Activated CD8-positive, alpha-beta memory T cell treated with anti-CD3 and anti-CD28 coated beads, Interleukin-2, amount 10 ng/mL, durations not matched to agents 7 days and 5 days (primary cell): ENCODE measurements around the gene KIF13A. TPM values are rescaled to one million over a fixed set of nuclear protein-coding genes. Genes with fewer than 3 reads are reported as not detected.
"Not testable (repeated sequence)": the region's sequence is repeated elsewhere in the genome, so short reads cannot be mapped to it uniquely, and the experiment has no call there.

ENCODE experiments used
- ATAC-seq: fragments of 150-1000 bp; cut with Tn5 transposase; one replicate; pipeline ENCODE4 v1.10.0; 2021; ENCODE audit warnings: moderate library complexity
- CTCF ChIA-PET: fragments of 350-600 bp; sonication (Branson Sonifier 250); formaldehyde crosslinking; loops from one replicate; lab custom pipeline; 2021; ENCODE audit warnings: antibody characterized with exemption; lab: Charles Lee
- DNase-seq: peaks from one replicate; pipeline ENCODE4 v3.0.0-alpha.2; 2020
- H3K27ac Mint-ChIP-seq: one replicate; pipeline ENCODE4 v1.8.0; 2021; ENCODE audit warnings: mild to moderate bottlenecking, mixed read lengths
- H3K27me3 Mint-ChIP-seq: one replicate; pipeline ENCODE4 v1.8.0; 2021; ENCODE audit warnings: mixed read lengths
- H3K36me3 Mint-ChIP-seq: one replicate; pipeline ENCODE4 v1.8.0; 2021; ENCODE audit warnings: mild to moderate bottlenecking, mixed read lengths
- H3K4me1 Mint-ChIP-seq: one replicate; pipeline ENCODE4 v1.8.0; 2021; ENCODE audit warnings: mixed read lengths
- H3K4me3 Mint-ChIP-seq: one replicate; pipeline ENCODE4 v1.8.0; 2021; ENCODE audit warnings: mild to moderate bottlenecking, moderate library complexity, mixed read lengths
- H3K9me3 Mint-ChIP-seq: one replicate; pipeline ENCODE4 v1.8.0; 2022; ENCODE audit warnings: low read depth, mixed read lengths
- total RNA-seq, 2 experiments: library from RNA; stranded (reverse); gene quantifications; one replicate each; pipeline ENCODE4 v1.2.3, GENCODE V29; 2021

KIF13A gene
- total RNA-seq, 2 experiments from 2014 or later, result 0.05 TPM; not detected in 1

GRCh38 chr6:18019539-18020534 is 32.4 kb upstream of the KIF13A start:
- CTCF ChIA-PET, result no interaction called here
- Mint-ChIP-seq H3K9me3 (no peaks in the 10 kb centered on the region), H3K4me1 (no peaks in the 10 kb centered on the region), H3K4me3 (no peak overlapping the region), H3K36me3 (no peaks in the 10 kb centered on the region), H3K27me3 (peaks cover 17% of the 10 kb centered on the region), H3K27ac (no peak overlapping the region)
- DNase-seq (no peak), ATAC-seq (no peak)

- CTCF ChIA-PET, H3K4me3 Mint-ChIP-seq, H3K36me3 Mint-ChIP-seq, DNase-seq, H3K4me1 Mint-ChIP-seq, ATAC-seq, H3K27ac Mint-ChIP-seq, H3K9me3 Mint-ChIP-seq: not testable (repeated sequence)
- H3K27me3 Mint-ChIP-seq, result peaks cover 17% of the 10 kb centered on the region
These were observed 31.7 kb upstream of the KIF13A start for GRCh38 chr6:18019133-18019532.

GRCh38 chr6:18016698-18017097 is 29.3 kb upstream of the KIF13A start:
- CTCF ChIA-PET, result no interaction called here
- H3K4me1 Mint-ChIP-seq, result no peaks in the 10 kb centered on the region
- ATAC-seq (no peak), DNase-seq (no peak)
- H3K27ac Mint-ChIP-seq, result no peak overlapping the region
- peaks cover 17% of the 10 kb centered on the region for H3K27me3 Mint-ChIP-seq
- H3K4me3 Mint-ChIP-seq, result no peak overlapping the region
- no peaks in the 10 kb centered on the region for H3K9me3 Mint-ChIP-seq
- H3K36me3 Mint-ChIP-seq, result no peaks in the 10 kb centered on the region

- ATAC-seq, result no peak
- Mint-ChIP-seq H3K27ac (no peak overlapping the region), H3K27me3 (peaks cover 17% of the 10 kb centered on the region), H3K9me3 (no peaks in the 10 kb centered on the region), H3K36me3 (no peaks in the 10 kb centered on the region), H3K4me3 (no peak overlapping the region), H3K4me1 (no peaks in the 10 kb centered on the region)
- no peak for DNase-seq
- CTCF ChIA-PET, result no interaction called here
These were observed 28.7 kb upstream of the KIF13A start for GRCh38 chr6:18016133-18016532.

GRCh38 chr6:18011287-18011686 is 23.9 kb upstream of the KIF13A start:
- no peaks in the 10 kb centered on the region for H3K9me3 Mint-ChIP-seq
- CTCF ChIA-PET, result no interaction called here

GRCh38 chr6:18010540-18010939 is 23.1 kb upstream of the KIF13A start:
- CTCF ChIA-PET, H3K4me1 Mint-ChIP-seq, H3K9me3 Mint-ChIP-seq, H3K27ac Mint-ChIP-seq, ATAC-seq, H3K27me3 Mint-ChIP-seq, H3K36me3 Mint-ChIP-seq, H3K4me3 Mint-ChIP-seq, DNase-seq: not testable (repeated sequence)

More at GRCh38 chr6:18011287-18011686, 23.9 kb upstream of the KIF13A start:
- no peak for DNase-seq
- Mint-ChIP-seq H3K27ac (no peak overlapping the region), H3K36me3 (no peaks in the 10 kb centered on the region), H3K4me3 (no peak overlapping the region), H3K4me1 (no peaks in the 10 kb centered on the region), H3K27me3 (peaks cover 15% of the 10 kb centered on the region)
- no peak for ATAC-seq

- DNase-seq (no peak), ATAC-seq (no peak)
- no peak overlapping the region for H3K27ac Mint-ChIP-seq
- no peaks in the 10 kb centered on the region for H3K36me3 Mint-ChIP-seq
- H3K27me3 Mint-ChIP-seq, result peaks cover 18% of the 10 kb centered on the region
- no peaks in the 10 kb centered on the region for H3K9me3 Mint-ChIP-seq
- H3K4me3 Mint-ChIP-seq, result no peak overlapping the region
- CTCF ChIA-PET, result no interaction called here
- H3K4me1 Mint-ChIP-seq, result no peaks in the 10 kb centered on the region
These were observed 17.0 kb upstream of the KIF13A start for GRCh38 chr6:18004256-18004985.

GRCh38 chr6:17999425-17999824 is 12.0 kb upstream of the KIF13A start:
- H3K27me3 Mint-ChIP-seq, result peaks cover 45% of the 10 kb centered on the region
- CTCF ChIA-PET, result no interaction called here
- no peak overlapping the region for H3K4me3 Mint-ChIP-seq
- no peaks in the 10 kb centered on the region for H3K36me3 Mint-ChIP-seq
- ATAC-seq, result no peak
- no peak for DNase-seq
- H3K27ac Mint-ChIP-seq, result no peak overlapping the region
- no peaks in the 10 kb centered on the region for H3K4me1 Mint-ChIP-seq
- no peaks in the 10 kb centered on the region for H3K9me3 Mint-ChIP-seq

GRCh38 chr6:17998442-17998841 is 11.0 kb upstream of the KIF13A start:
- no peak for ATAC-seq
- Mint-ChIP-seq H3K9me3 (no peaks in the 10 kb centered on the region), H3K27me3 (peaks cover 45% of the 10 kb centered on the region)

GRCh38 chr6:17998003-17998402 is 10.6 kb upstream of the KIF13A start:
- ATAC-seq, result no peak
- CTCF ChIA-PET, result no interaction called here
- Mint-ChIP-seq H3K9me3 (no peaks in the 10 kb centered on the region), H3K27ac (no peak overlapping the region), H3K27me3 (peaks cover 47% of the 10 kb centered on the region), H3K4me1 (peaks cover 3% of the 10 kb centered on the region), H3K4me3 (no peak overlapping the region), H3K36me3 (no peaks in the 10 kb centered on the region)
- DNase-seq, result no peak

More at GRCh38 chr6:17998442-17998841, 11.0 kb upstream of the KIF13A start:
- Mint-ChIP-seq H3K4me1 (peaks cover 2% of the 10 kb centered on the region), H3K36me3 (no peaks in the 10 kb centered on the region), H3K27ac (no peak overlapping the region), H3K4me3 (no peak overlapping the region)
- DNase-seq, result no peak
- CTCF ChIA-PET, result no interaction called here

- no peaks in the 10 kb centered on the region for H3K36me3 Mint-ChIP-seq
- H3K9me3 Mint-ChIP-seq, result no peaks in the 10 kb centered on the region
- CTCF ChIA-PET, result interaction anchor here (0.6 kb wide), 1 partner anchor 631 kb away, joined by 6 read pairs; no protein-coding TSS in a partner anchor
- DNase-seq (no peak), ATAC-seq (no peak)
- peaks cover 3% of the 10 kb centered on the region for H3K4me1 Mint-ChIP-seq
- no peak overlapping the region for H3K4me3 Mint-ChIP-seq
- no peak overlapping the region for H3K27ac Mint-ChIP-seq
- peaks cover 56% of the 10 kb centered on the region for H3K27me3 Mint-ChIP-seq
These were observed 8.0 kb upstream of the KIF13A start for GRCh38 chr6:17995414-17995813.

- DNase-seq, result no peak
- no peaks in the 10 kb centered on the region for H3K36me3 Mint-ChIP-seq
- no peak overlapping the region for H3K4me3 Mint-ChIP-seq
- H3K9me3 Mint-ChIP-seq, result no peaks in the 10 kb centered on the region
- peaks cover 3% of the 10 kb centered on the region for H3K4me1 Mint-ChIP-seq
- H3K27ac Mint-ChIP-seq, result no peak overlapping the region
- CTCF ChIA-PET, result no interaction called here
- no peak for ATAC-seq
- peaks cover 61% of the 10 kb centered on the region for H3K27me3 Mint-ChIP-seq
These were observed 6.6 kb upstream of the KIF13A start for GRCh38 chr6:17994019-17994418.

GRCh38 chr6:17988422-17988944 is 1.0 kb upstream of the KIF13A start:
- Mint-ChIP-seq H3K27me3 (peaks cover 75% of the 10 kb centered on the region), H3K4me1 (peaks cover 11% of the 10 kb centered on the region), H3K9me3 (no peaks in the 10 kb centered on the region), H3K27ac (no peak overlapping the region), H3K36me3 (peaks cover 1% of the 10 kb centered on the region), H3K4me3 (peak overlapping the region; percentile 72)
- peak; percentile 8 for ATAC-seq
- CTCF ChIA-PET, result no interaction called here
- no peak for DNase-seq
